Inferior parietal cortex (tissue), 1 donor: ENCODE measurements around the gene PIK3C2G.
"Not testable (repeated sequence)": the region's sequence is repeated elsewhere in the genome, so short reads cannot be mapped to it uniquely, and the experiment has no call there.

Experiments used
- DNase-seq: peaks from one replicate; pipeline ENCODE4 v3.0.0-alpha.2; 2016; ENCODE audit errors: extremely low spot score

Gene PIK3C2G

GRCh38 chr12:18261273-18261672, at the start of gene PIK3C2G:
TSS of gene PIK3C2G (plus strand) at chr12:18261518. CDS start at chr12:18282082, 20,564 bp downstream.
- no peak for DNase-seq

- DNase-seq = no peak
Observed at GRCh38 chr12:18217966-18218365, 43.4 kb upstream of the PIK3C2G start.

- DNase-seq = no peak
Observed at GRCh38 chr12:18221726-18222125, 39.6 kb upstream of the PIK3C2G start.

GRCh38 chr12:18222699-18223098, 38.6 kb upstream of the PIK3C2G start:
- no peak for DNase-seq

GRCh38 chr12:18224745-18225144, 36.6 kb upstream of the PIK3C2G start:
- DNase-seq = peak; percentile 53

- no peak for DNase-seq
Observed at GRCh38 chr12:18239526-18239925, 21.8 kb upstream of the PIK3C2G start.

GRCh38 chr12:18242380-18243089, 18.8 kb upstream of the PIK3C2G start:
- no peak for DNase-seq

GRCh38 chr12:18243238-18243637, 18.1 kb upstream of the PIK3C2G start:
- DNase-seq = no peak

- DNase-seq = no peak
Observed at GRCh38 chr12:18246066-18246465, 15.3 kb upstream of the PIK3C2G start.

- DNase-seq = peak; percentile 91
Observed at GRCh38 chr12:18250313-18250916, 10.9 kb upstream of the PIK3C2G start.

GRCh38 chr12:18254081-18254480, 7.2 kb upstream of the PIK3C2G start:
- DNase-seq = no peak

- not testable (repeated sequence) for DNase-seq
Observed at GRCh38 chr12:18255004-18255403, 6.3 kb upstream of the PIK3C2G start.

- DNase-seq = no peak
Observed at GRCh38 chr12:18257251-18257650, 4.1 kb upstream of the PIK3C2G start.

- DNase-seq = no peak
Observed at GRCh38 chr12:18258929-18259328, 2.4 kb upstream of the PIK3C2G start.

GRCh38 chr12:18259906-18260682, 1.2 kb upstream of the PIK3C2G start:
- no peak for DNase-seq

- DNase-seq = no peak
Observed at GRCh38 chr12:18261906-18262305, 588 bp downstream of the PIK3C2G start.

GRCh38 chr12:18262514-18262913, 1.2 kb downstream of the PIK3C2G start:
- DNase-seq = no peak

- DNase-seq = no peak
Observed at GRCh38 chr12:18264581-18265075, 3.3 kb downstream of the PIK3C2G start.

GRCh38 chr12:18267427-18268099, 6.2 kb downstream of the PIK3C2G start:
- no peak for DNase-seq

GRCh38 chr12:18270958-18271460, 9.7 kb downstream of the PIK3C2G start:
- no peak for DNase-seq

- no peak for DNase-seq
Observed at GRCh38 chr12:18275981-18276380, 14.7 kb downstream of the PIK3C2G start.

- DNase-seq = no peak
Observed at GRCh38 chr12:18277196-18277595, 15.9 kb downstream of the PIK3C2G start.
